Left lobe of liver (tissue), 2 donors: ENCODE data around the gene ZNF438. TPM values are rescaled to one million over a fixed set of nuclear protein-coding genes. Genes with fewer than 3 reads are reported as not detected.
"Not testable (repeated sequence)": the region's sequence is repeated elsewhere in the genome, so short reads cannot be mapped to it uniquely, and the experiment has no call there.

ENCODE experiments used
- ATAC-seq: fragments of 200-7000 bp; cut with Tn5 transposase; one replicate; pipeline ENCODE4 v1.9.1; 2020; ENCODE audit warnings: mild to moderate bottlenecking, moderate library complexity
- DNase-seq: peaks from one replicate; pipeline ENCODE4 v3.0.0-alpha.2; 2020; ENCODE audit warnings: low spot score
- total RNA-seq: library from RNA; stranded (reverse); gene quantifications from one replicate; pipeline ENCODE4 v1.2.1, GENCODE V29; 2021
- donor health status: DM: no; HTN: no; CAD: no; lungs with moderate emphysema.
- donor health status: DM: no; HTN: yes; CAD: no.

Gene ZNF438
- total RNA-seq, 1 donor from 2014 or later: 1.9 TPM

DNA sequence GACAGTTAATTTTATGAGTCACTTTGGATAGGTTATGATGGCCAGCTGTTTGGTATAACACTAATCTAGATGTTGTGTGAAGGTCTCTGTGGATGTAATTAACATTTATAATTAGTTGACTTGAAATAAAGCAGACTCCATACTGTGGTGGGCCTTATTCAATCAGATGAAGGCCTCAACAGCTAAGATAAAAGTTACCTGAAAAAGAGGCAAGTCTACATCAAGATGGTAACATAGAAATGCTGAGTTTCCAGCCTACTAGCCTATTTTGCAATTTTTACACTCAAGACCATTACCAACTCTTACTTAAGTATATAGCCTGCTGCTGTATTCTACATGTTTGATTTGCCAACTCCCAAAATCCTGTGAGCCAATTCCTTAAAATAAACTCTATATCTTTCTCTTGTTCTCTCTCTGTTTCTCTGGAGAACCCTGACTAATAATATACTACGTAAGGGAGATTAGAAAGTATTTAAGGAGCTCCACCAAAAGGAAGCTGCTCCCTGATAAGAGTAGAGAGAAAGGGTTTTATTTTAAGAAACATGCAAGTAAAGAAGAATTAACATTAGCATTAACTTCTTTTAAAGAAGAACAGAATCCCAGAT, 42.7 kb downstream of the ZNF438 start:
- no peak for ATAC-seq

DNA sequence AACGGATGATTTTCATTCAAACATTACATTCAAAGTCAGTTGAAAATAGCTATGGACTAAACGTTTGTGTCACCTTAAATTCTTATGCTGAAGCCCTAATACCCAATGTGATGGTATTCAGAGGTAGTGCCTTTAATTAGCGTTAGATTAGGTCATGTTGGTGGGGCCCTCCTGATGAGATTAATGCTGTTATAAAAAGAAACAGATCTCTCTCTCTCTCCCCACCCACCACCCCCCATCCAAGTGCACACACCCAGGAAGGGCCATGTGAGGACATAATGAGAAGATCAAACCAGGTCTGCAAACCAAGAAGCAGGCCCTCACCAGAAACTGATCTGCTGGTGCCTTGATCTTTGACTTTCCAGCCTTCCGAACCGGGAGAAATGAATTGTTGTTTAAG, 44.2 kb downstream of the ZNF438 start:
- DNase-seq: no peak
- no peak for ATAC-seq

More for the DNA sequence above, 42.7 kb downstream of the ZNF438 start:
- DNase-seq: no peak

DNA sequence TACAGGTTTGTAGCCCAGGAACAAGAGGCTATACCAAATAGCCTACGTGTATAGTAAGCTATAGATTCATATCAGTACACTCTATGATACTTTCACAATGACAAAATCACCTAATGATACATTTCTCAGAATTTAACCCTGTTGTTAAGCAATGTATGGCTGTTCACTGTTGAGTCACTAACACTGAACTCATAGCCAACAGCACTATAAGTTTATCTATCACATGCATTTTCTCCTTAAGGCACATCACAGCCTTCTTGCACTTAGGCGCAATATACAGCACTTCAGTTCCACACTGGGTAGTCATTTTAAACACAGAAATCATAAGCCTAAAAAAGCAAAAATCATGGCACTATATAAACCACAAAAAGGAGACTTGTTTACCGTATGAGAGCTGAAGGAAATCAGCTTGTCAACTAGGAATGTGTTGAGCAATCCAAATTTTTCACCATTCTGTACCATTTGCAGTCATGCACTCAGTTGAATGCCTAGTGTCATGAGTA, 45.6 kb downstream of the ZNF438 start:
- DNase-seq (no peak), ATAC-seq (no peak)

DNA sequence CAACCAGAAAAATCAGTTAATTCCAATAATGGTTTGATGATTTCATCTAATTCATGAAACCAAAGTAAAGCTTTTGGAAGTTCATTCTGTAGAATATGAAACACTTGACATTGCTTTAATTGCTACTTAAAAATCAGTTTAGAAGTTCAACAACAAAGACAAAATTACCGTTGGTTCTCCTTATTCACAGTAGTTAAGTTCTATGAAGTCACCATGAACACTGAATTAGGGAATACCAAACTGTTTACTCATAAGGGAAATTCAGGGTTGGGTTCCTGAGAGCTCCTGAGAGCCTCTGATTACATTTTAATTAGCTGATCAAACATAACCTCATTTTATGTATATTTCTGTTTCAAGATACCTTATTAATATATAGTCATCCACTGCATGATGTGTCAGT, 46.2 kb downstream of the ZNF438 start:
- no peak for DNase-seq
- no peak for ATAC-seq

DNA sequence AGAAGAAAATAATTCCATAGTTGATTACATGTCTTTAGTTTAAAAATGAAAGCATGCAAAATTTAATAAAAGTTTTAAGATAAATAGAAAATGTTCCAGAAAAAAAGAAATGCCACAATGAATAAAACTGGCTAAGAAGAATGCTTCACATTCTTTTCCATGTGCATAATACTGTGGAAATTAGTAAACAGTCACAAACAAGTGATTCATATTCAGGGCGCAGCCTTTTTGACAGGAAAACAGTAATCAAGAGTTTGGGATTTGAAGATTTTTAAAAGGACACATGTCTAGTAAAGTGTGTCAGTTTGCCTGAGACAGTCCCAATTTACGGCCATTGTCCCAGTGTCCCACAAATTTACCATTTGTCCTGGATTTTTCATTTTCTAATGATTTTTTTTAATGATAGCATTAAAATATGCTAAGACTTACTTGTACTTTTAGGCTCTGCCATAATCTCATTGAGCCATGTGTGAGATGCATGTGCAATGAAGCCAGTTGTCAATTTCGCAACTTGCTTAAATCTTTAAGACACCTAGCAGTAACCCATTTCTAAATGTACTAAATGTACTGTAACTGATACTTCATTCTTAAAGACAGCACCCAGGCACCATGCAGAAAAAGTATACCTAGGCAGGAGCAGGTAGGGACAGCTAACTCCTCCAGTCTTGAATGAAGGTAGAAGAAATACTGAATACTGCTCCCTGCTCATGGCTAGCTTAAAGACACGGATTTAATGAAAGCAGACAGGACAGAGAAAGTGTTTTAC, 46.9 kb downstream of the ZNF438 start:
- no peak for DNase-seq
- ATAC-seq: no peak

DNA sequence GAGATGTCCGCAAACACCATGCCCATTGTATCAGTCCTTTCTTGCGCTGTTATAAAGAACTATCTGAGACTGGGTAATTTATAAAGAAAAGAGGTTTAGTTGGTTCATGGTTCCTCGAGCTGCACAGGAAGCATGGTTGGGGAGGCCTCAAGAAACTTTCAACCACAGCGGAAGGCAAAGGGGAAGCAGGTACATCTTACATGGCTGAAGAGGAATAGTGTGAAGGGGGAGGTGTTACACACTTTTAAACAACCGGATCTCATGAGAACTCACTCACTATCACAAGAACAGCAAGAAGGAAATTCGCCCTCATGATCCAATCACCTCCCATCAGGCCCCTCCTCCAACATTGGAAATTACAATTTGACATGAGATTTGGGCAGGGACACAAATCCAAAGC, 48.5 kb downstream of the ZNF438 start:
- not testable (repeated sequence) for ATAC-seq, DNase-seq

DNA sequence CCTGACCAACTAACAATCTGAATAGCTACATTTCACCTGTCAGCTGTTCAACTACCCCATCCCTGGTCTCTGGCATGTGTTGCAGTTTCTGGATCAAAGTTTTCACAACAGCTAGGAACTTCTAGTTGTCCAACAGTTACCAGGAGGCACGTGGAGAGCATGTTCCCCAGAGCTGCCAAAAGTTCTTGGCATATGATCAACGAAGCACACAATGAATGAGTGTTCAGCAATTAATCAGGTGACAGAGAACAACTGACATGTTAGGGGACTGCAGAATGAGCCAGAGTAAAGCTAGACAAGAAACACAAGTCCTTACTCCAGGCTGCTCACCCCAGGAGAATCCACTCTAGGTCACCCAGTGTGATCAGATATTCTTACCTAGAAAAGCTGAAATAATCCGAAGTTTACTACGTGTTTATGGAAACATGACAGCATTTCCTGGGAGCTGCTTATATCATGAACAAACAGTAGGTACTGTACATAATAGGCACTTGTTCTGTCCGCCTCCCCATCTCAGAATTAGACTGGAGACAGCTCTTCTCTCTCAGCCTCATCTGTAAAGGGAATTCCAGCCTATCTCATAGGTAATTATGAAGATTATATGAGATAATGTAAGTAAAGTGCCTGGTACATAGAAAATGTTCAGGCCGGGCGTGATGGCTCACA, 50.6 kb downstream of the ZNF438 start:
- ATAC-seq: peak; percentile 94
- peak; percentile 92 for DNase-seq

DNA sequence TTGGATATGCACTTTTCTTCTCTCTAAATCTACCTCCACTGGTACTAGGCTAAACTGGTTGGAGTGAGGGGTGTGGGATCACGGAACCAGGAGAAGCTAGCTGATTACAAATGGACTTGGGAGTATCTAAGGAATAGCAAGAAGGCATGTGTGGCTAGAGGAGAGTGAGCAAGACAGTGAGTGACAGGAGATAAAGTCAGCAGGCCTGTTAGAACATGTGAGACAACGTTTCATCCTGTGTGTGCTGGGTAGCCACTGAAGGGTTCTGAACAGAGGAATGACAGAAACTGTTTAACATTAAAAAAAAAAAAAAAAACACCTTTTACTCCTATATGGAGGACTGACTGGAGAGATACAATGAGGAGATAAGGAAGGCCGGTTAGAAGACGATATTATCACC, 51.7 kb downstream of the ZNF438 start:
- no peak for ATAC-seq
- no peak for DNase-seq

DNA sequence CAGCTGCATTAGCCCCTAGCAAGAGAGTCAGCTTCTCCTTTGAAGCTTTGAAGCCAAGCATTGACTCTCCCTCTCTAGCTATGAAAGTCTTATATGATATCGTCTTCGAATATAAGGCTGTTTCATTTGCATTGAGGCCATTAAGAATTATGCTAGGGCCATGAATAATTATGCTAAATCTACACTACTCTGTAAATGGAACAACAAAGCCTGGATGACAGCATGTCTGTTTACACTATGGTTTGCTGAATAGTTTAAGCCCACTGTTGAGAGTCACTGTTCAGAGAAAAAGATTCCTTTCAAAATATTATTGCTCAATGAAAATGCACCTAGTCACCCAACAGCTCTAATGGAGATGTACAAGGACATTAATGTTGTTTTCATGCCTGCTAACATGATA, 52.8 kb downstream of the ZNF438 start:
- DNase-seq: no peak

DNA sequence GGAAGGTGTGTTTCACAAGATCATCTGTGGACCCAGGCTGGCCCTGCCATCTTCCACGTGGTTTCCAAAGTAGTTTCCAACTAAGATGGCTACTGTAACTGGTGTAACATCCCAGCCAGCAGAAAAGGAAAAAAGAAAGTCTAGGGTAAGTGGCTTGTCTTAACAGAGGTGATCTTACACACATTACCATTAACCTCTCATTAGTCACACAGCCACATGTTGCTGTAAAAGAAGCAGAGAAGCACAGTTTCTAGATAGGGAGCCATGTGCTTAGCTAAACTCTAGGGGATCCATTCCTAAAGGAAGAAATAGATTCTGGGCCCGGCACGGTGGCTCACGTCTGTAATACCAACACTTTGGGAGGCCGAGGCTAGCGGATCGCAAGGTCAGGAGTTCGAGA, 54.3 kb downstream of the ZNF438 start:
- DNase-seq: no peak
- ATAC-seq: no peak

More for the DNA sequence above, 52.8 kb downstream of the ZNF438 start:
- ATAC-seq: no peak

DNA sequence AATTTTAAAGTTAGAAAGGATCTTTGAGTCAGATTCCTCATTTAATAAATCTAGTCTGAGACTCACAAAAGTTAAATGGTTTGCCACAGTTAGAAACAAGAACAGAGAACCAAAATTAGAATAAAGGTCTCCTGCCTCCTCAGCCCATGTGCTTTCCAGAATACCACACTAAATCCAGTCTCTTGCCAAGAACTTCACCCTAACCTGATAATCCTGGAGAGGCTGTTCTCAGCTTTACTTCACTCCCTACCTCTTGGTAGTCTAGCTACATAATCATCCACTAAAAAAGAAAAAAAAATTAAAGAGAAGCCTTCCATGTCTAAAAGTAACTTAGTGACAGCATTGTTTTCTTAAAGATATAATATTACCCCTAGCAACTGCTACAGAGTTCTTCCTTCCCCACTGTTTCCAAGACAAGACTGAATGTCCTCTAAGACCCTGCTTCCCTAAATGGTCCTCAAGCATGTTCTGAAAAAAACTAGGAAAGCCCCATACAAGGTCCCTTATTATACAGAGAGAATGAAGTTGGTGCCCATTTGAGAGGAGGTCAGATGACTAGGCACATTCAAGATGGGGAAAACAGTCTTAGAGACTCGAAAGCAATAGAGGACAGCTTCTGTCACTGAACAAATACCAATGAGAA, 56.8 kb downstream of the ZNF438 start:
- no peak for ATAC-seq
- DNase-seq: no peak

DNA sequence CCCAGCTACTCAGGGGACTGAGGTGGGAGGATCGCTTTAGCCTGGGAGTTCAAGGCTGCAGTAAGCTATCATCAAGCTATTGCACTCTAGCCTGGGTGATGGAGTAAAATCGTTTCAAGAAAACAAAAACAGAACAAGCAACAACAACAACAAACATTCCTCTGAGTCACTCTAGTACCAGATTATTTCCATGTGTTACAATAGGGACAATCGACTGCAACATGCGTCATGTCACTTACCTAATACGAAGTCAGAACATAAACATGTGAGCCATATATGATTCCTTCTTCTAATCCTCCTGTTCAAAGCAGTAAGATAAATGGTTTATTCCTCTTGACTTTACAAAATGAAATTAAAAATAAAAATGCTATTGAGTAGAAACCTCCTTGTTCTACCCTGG, 57.3 kb downstream of the ZNF438 start:
- DNase-seq (no peak), ATAC-seq (no peak)

DNA sequence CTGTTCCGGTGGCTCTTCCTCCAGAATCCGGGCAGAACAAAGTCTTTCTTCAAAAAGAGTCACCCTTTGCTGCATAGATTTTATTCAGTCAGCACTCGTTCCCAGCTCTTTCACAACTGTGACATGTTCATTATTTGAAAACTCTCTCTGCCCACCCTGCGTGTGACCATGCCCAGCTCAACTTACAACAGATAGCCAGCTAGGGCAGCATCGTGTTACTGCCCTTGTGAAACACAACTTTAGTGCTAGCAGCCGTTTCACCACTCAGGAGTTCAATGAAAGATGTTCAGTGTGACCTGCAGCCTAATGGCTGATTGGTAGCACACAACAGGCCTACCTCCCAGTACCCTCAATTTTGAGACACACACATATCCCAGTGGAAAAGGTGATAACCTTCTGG, 57.9 kb downstream of the ZNF438 start:
- ATAC-seq: no peak
- DNase-seq: no peak

DNA sequence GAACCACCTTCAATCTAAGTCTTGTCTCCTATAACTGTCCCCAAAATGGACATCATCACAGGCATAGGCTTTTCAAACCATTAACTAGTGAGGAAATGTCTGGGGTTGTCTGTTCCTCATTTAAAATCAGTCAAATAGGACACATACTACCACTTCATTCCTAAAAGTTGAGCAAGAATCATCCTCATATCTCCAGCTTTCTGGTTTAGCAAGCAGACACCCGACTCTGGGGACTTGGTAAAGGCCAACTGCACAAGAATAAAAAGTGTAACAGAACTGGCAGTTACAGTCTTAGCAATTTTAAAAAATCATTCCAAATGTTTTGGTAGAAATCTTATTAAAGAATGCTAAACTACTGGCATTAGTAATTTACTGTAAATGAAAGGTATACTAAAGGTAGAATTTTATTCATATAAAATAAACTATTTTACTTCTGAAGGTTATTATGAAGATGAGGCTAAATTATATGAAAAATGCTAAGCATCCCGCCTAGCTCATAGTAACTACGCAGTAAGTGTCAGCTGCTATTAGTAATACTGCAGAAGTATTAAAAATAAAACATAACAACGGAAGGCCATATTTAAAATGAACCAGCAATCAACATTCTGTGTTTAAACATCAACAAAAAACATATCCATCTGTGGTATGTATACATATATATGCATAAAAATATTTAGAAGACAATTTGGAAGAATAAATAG, 60.8 kb downstream of the ZNF438 start:
- no peak for ATAC-seq
- DNase-seq: no peak

DNA sequence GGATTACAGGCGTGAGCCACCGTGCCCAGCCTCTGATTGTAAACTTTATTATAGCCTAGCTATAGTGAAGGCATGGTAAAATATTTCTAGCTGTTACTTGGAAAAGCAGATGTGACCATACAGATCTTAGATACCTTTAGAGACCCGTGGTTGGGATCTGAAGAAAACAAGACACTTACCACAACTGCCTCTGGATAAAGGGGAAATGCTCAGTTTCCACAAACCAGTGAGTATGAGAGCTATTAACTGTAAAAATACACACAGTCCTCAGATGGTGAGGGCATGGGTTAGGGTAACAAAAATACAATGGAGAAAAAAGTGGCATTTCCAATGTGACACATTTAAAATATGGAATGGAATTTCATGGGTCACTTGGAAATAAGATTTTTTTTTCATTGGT, 63.0 kb downstream of the ZNF438 start:
- no peak for ATAC-seq
- no peak for DNase-seq

DNA sequence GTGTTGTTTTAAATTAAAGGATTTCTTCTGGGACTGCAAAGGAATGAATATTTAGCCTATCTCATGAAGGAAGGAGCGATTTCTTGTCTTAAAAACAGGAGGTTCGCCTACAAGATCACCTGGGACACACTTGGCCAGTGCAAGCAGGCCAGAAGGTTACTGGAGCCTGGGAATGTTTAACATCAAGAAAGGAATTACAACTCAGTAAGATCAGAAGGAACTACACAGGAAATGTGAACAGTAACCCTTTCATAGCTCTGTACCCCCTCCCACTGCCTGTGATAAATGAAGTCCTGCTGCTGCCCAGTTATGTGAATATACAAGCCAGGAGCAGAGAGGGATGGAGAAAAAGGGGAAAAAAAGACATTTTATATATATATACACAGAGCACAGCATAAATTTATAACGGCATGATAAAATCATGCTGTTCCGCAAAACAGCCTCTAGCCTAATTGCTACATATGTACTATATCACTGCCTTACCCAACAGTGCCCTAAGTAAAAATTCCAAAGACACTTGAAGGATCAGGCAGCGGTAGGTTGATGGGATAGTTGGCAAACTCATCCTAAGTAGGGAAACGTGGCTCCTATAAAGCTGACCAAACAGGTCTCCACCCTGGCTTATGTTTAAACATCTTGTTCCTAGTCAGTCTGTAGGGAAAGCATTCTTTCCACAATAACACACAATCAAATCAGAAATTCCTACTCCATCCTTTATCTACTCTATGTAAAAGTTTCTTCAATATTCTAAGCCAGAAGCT, 63.8 kb downstream of the ZNF438 start:
- DNase-seq: no peak
- no peak for ATAC-seq

DNA sequence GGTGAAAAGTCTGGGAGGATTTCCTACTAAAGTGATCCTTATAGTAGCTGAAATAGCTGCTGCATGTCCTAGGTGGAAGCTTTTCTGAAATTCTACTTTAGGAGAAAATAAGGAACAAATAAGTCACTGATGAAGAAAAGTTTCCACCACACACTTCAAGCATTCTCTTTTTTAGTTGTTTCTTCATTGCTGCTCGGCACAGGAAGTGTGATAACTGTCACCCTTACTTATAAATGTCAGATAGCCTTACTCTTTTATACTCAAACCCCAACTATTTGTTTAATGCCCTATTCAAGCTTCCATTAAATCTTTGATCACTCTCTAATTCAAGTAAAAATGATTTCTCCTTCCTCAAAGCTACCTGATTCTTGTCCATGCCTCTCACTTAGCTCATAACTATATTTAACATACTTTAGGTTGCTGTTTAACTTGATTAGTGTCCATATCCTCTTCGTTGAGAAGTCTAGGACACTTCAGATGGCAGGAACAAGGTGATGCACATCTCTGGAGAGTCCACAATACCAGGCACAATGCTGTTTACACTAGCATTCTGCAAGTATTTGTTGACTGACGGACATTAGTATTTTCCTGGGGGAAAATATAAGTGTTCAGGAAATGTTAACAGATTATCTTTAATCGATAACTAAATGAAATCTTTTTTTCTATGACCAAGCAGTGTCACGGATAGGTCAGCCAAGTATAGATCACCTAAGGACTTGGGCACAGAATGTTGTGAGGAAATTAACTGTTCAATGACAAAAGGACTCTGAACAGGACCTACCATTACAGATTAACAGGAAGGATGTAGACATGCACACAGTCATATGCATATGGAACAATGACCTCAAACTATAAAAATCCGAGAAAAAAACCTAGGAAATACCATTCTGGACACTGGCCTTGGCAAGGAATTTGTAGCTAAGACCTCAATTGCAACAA, 67.4 kb downstream of the ZNF438 start:
- peak; percentile 79 for ATAC-seq
- no peak for DNase-seq

DNA sequence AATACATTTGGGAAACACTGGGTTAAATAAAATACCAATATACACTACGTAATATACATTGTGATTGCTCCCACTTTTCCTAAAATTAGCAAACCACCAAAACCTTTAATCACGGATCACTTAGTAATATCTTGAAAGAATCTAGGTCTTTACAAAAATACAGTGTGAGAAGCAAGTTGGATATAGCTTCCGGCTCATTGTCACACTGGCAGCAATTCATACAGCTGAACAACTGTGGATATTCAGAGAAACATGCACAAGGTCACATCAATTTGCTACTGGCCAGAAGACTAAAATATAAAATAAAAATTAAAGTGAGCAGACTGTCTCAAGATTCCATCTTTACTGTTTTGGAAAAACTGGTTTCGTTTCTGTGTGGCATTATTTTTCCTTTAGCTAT, 69.1 kb downstream of the ZNF438 start:
- DNase-seq (no peak), ATAC-seq (no peak)

DNA sequence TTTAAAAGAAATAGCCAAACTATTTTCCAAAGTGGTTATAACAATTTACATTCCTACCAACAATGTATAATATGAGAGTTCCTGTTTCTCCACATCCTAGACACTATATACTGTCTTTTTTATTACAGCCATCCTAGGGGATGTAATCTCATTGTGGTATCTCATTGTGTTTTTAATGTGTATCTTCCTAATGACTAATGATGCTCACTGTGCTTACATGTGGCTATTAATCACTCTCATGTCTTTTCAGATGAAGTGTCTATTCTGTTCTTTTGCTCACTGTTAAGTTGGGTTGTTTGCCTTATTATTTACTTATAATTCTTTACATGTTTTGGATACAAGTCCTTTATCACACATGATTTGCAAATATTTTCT, 71.8 kb downstream of the ZNF438 start:
- DNase-seq (no peak), ATAC-seq (no peak)
